IMR-90 (cell line): ENCODE measurements around the gene SLC15A1. TPM values are rescaled to one million over a fixed set of nuclear protein-coding genes. Genes with fewer than 3 reads are reported as not detected.

ENCODE experiments used
- ATAC-seq: fragments of 200-7000 bp; cut with Tn5 transposase; 2 replicates; pipeline ENCODE4 v1.9.1; 2020; ENCODE audit warnings: low read depth, mild to moderate bottlenecking, moderate library complexity
- BruUV-seq: library from RNA; stranded (reverse); fragments of 400-500 nt; replicated peaks from 2 replicates; lab custom pipeline; 2021; lab: Mats Ljungman, UMichigan
- CTCF ChIA-PET: fragments of 300-600 bp; formaldehyde crosslinking; extraction: SDS; loops from one replicate; lab custom pipeline; 2021; ENCODE audit warnings: antibody characterized with exemption; lab: Yijun Ruan, JAX
- POLR2A ChIA-PET: fragments of 300-600 bp; sonication (Branson Sonifier 250); formaldehyde crosslinking; loops from one replicate; lab custom pipeline; 2022; ENCODE audit warnings: antibody characterized with exemption; ENCODE audit not compliant: unreplicated experiment; lab: Charles Lee
- DNase-seq: peaks from one replicate; pipeline ENCODE4 v3.0.0; 2013
- H2AFZ ChIP-seq: replicated peaks from 2 replicates; pipeline ENCODE3; 2013; ENCODE audit warnings: low read length, mild to moderate bottlenecking; ENCODE audit not compliant: poor library complexity
- H2AK5ac ChIP-seq: 2 replicates; pipeline ENCODE4 v1.6.1; 2013; ENCODE audit warnings: low read depth, low read length, inconsistent platforms
- H2AK9ac ChIP-seq: replicated peaks from 2 replicates; pipeline ENCODE3; 2013; ENCODE audit warnings: mild to moderate bottlenecking, low read depth, low read length, moderate library complexity; ENCODE audit not compliant: poor library complexity
- H2BK120ac ChIP-seq: 2 replicates; pipeline ENCODE4 v1.6.1; 2013; ENCODE audit warnings: low read depth, low read length, inconsistent platforms
- H2BK15ac ChIP-seq: 3 replicates; pipeline ENCODE4 v1.6.1; 2013; ENCODE audit warnings: low read depth, low read length, inconsistent platforms
- H2BK20ac ChIP-seq: 2 replicates; pipeline ENCODE4 v1.6.1; 2013; ENCODE audit warnings: low read depth, mild to moderate bottlenecking, inconsistent platforms, low read length, moderate library complexity
- H2BK5ac ChIP-seq: 2 replicates; pipeline ENCODE4 v1.6.1; 2013; ENCODE audit warnings: mild to moderate bottlenecking, low read depth, low read length, inconsistent platforms; ENCODE audit not compliant: poor library complexity, severe bottlenecking
- H3K14ac ChIP-seq: replicated peaks from 2 replicates; pipeline ENCODE4 v1.6.1; 2013; ENCODE audit warnings: low read depth, low read length, inconsistent platforms
- H3K18ac ChIP-seq: 2 replicates; pipeline ENCODE4 v1.6.1; 2013; ENCODE audit warnings: low read depth, low read length, control low read depth
- H3K23ac ChIP-seq: 2 replicates; pipeline ENCODE4 v1.6.1; 2013; ENCODE audit warnings: low read depth, low read length, inconsistent platforms
- H3K27ac ChIP-seq: 2 replicates; pipeline ENCODE4 v1.5.1; 2013; ENCODE audit warnings: mild to moderate bottlenecking, control low read depth, low read length; ENCODE audit not compliant: insufficient read depth
- H3K27me3 ChIP-seq: 2 replicates; pipeline ENCODE4 v1.6.1; 2013; ENCODE audit warnings: low read length; ENCODE audit not compliant: control insufficient read depth, insufficient read depth
- H3K36me3 ChIP-seq: 2 replicates; pipeline ENCODE4 v1.6.1; 2013; ENCODE audit warnings: low read length, mixed read lengths; ENCODE audit not compliant: control insufficient read depth, insufficient read depth
- H3K4ac ChIP-seq: 2 replicates; pipeline ENCODE4 v1.6.1; 2013; ENCODE audit warnings: low read depth, low read length, inconsistent platforms
- H3K4me1 ChIP-seq: 2 replicates; pipeline ENCODE4 v1.6.1; 2013; ENCODE audit warnings: low read length, mixed read lengths; ENCODE audit not compliant: control insufficient read depth, insufficient read depth
- H3K4me2 ChIP-seq: 2 replicates; pipeline ENCODE4 v1.6.1; 2013; ENCODE audit warnings: low read depth, mild to moderate bottlenecking, control low read depth, low read length, moderate library complexity
- H3K4me3 ChIP-seq: 2 replicates; pipeline ENCODE4 v1.5.1; 2013; ENCODE audit warnings: low read depth, mild to moderate bottlenecking, control low read depth, low read length, moderate library complexity; ENCODE audit not compliant: insufficient read depth
- H3K56ac ChIP-seq: 2 replicates; pipeline ENCODE4 v1.6.1; 2013; ENCODE audit warnings: low read length, inconsistent platforms; ENCODE audit not compliant: insufficient read depth; ENCODE audit errors: extremely low read depth
- H3K79me1 ChIP-seq, 2 experiments: 2 replicates each; pipeline ENCODE4 v1.6.1; 2013; ENCODE audit warnings: low read length in 2 of 2, inconsistent platforms in 1 of 2, low read depth in 1 of 2
- H3K9ac ChIP-seq: 2 replicates; pipeline ENCODE4 v1.6.1; 2013; ENCODE audit warnings: low read depth, low read length, control low read depth
- H3K9me1 ChIP-seq: 2 replicates; pipeline ENCODE4 v1.6.1; 2013; ENCODE audit warnings: low read length, inconsistent platforms; ENCODE audit not compliant: insufficient read depth
- H3K9me3 ChIP-seq: 2 replicates; pipeline ENCODE4 v1.6.1; 2013; ENCODE audit warnings: low read length; ENCODE audit not compliant: control insufficient read depth, insufficient read depth
- H4K20me1 ChIP-seq: 2 replicates; pipeline ENCODE4 v1.6.1; 2013; ENCODE audit warnings: low read length, inconsistent platforms; ENCODE audit not compliant: insufficient read depth
- H4K5ac ChIP-seq: 2 replicates; pipeline ENCODE4 v1.6.1; 2013; ENCODE audit warnings: mild to moderate bottlenecking, low read depth, low read length, control low read depth
- H4K8ac ChIP-seq, 2 experiments: 2 replicates each; pipeline ENCODE4 v1.6.1; 2013; ENCODE audit warnings: low read depth in 2 of 2, low read length in 2 of 2, control low read depth in 1 of 2, inconsistent platforms in 1 of 2
- H4K91ac ChIP-seq: 2 replicates; pipeline ENCODE4 v1.6.1; 2013; ENCODE audit warnings: low read depth, low read length, inconsistent platforms; ENCODE audit not compliant: insufficient read depth
- RCOR1 ChIP-seq: IDR thresholded peaks from 2 replicates; pipeline ENCODE4 v1.6.1; 2012; ENCODE audit warnings: mild to moderate bottlenecking, low read length, improper control_type of control experiment; ENCODE audit not compliant: insufficient replicate concordance
- WGBS, 2 experiments: methylation state at CpG; one replicate each; pipeline versions ENCODE4 v1.1.5 to v1.1.7; 2013; ENCODE audit warnings: missing lambda C conversion rate in 2 of 2; ENCODE audit not compliant: insufficient read length in 1 of 2; ENCODE audit errors: extremely low coverage in 2 of 2; 5-methylcytosine and 5-hydroxymethylcytosine counted together
- dilution Hi-C: fragments of 300-500 bp; cut with HindIII; formaldehyde crosslinking; loops from one replicate; pipeline ENCODE4 v1.14.3; 2018; ENCODE audit warnings: low sequenced_read_pairs; ENCODE audit not compliant: unreplicated experiment
- in situ Hi-C: fragments of 300-500 bp; cut with MboI; formaldehyde crosslinking; loops from 3 replicates; pipeline ENCODE4 v1.14.3; 2019; ENCODE audit warnings: low sequenced_read_pairs, inconsistent platforms, mixed read lengths
- intact Hi-C: fragments of 100-400 bp; cut with micrococcal nuclease; formaldehyde crosslinking; loops from 2 replicates; pipeline ENCODE4 v1.10.0; 2022
- polyA plus RNA-seq, 3 experiments: library from polyadenylated mRNA; depleted of rRNA; stranded (reverse); fragments of >200 nt; gene quantifications; 2 replicates each; pipeline ENCODE4 v1.2.3, GENCODE V29; 2012; ENCODE audit warnings: low replicate concordance in 1 of 3
- total RNA-seq: library from RNA; depleted of rRNA; stranded (reverse); fragments of >200 nt; gene quantifications from 2 replicates; pipeline ENCODE4 v1.2.3, GENCODE V29; 2012
- TF ChIP-seq, protein P1 (sequence below): fragments of 150-350 bp; IDR thresholded peaks from 2 replicates; pipeline ENCODE4 v1.6.1; 2017; ENCODE audit warnings: mild to moderate bottlenecking, antibody characterized with exemption, low read length, low read depth

SLC15A1 gene
- total and polyA plus RNA-seq, 2 of the 4 experiments (the other 2 are of a cell fraction): not detected

DNA sequence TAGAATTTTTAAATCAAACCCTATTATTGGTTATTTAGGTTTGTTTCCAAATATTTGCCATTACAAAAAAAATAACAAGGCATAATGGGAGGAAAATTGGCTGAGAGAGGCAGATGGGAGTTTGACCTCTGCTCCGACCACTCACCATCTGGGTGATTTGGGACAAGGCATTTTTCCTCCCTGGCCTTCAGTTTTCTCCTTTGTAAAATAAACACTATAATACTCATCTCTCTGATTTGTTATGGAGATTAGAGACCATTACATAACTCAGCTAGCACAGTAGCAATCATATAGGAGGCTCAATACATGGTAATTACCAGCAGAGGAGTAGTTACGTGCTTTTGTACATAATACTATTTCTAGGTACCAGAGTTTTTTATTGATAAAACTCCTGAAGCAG is 105.4 kb downstream of the SLC15A1 start:
- Histone ChIP-seq H3K27ac (no peak overlapping the region), H4K5ac (no peak overlapping the region), H3K9me3 (no peaks in the 10 kb centered on the region), H2BK5ac (no peak overlapping the region), H3K4ac (no peak overlapping the region), H3K36me3 (no peaks in the 10 kb centered on the region), H3K4me3 (no peak overlapping the region), H3K79me1 (no peaks in the 10 kb centered on the region), H4K91ac (no peak overlapping the region), H3K14ac (no peak overlapping the region), H2AK9ac (no peak overlapping the region), H3K56ac (no peak overlapping the region), H2BK20ac (no peak overlapping the region), H3K9me1 (no peaks in the 10 kb centered on the region), H3K18ac (no peak overlapping the region), H4K20me1 (no peaks in the 10 kb centered on the region), H3K9ac (no peak overlapping the region), H2AFZ (no peak overlapping the region), H3K23ac (no peak overlapping the region), H3K4me2 (no peak overlapping the region), H2BK120ac (no peak overlapping the region), H3K27me3 (peaks cover 8% of the 10 kb centered on the region), H4K8ac (no peak overlapping the region), H2AK5ac (no peak overlapping the region), H3K4me1 (no peaks in the 10 kb centered on the region), H2BK15ac (no peak overlapping the region)
- intact Hi-C loops (no loop called here), in situ Hi-C loops (no loop called here), dilution Hi-C loops (no loop called here)
- POLR2A ChIA-PET: no interaction called here
- TF ChIP-seq RCOR1: no peak
- TF ChIP-seq, protein P1, sequence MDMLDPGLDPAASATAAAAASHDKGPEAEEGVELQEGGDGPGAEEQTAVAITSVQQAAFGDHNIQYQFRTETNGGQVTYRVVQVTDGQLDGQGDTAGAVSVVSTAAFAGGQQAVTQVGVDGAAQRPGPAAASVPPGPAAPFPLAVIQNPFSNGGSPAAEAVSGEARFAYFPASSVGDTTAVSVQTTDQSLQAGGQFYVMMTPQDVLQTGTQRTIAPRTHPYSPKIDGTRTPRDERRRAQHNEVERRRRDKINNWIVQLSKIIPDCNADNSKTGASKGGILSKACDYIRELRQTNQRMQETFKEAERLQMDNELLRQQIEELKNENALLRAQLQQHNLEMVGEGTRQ: no peak
- no TSS peak for BruUV-seq
- DNase-seq (no peak), ATAC-seq (no peak)
- CTCF ChIA-PET: interaction anchor here (0.5 kb wide), 1 partner anchor 10 kb away, joined by 3 read pairs; no protein-coding TSS in a partner anchor
- WGBS, 2 experiments: no CpG with 5 or more reads among the region's 2 CpGs
